Islet of Langerhans (tissue), 1 donor: Measurements from ENCODE around the gene CS.
"Not testable (repeated sequence)": the region's sequence is repeated elsewhere in the genome, so short reads cannot be mapped to it uniquely, and the experiment has no call there.

Experiments used
- FAIRE-seq: peaks from one replicate; lab custom pipeline; 2011; peaks lifted over from hg19 to GRCh38; lab: Jason Lieb, UNC

The CS gene

DNA sequence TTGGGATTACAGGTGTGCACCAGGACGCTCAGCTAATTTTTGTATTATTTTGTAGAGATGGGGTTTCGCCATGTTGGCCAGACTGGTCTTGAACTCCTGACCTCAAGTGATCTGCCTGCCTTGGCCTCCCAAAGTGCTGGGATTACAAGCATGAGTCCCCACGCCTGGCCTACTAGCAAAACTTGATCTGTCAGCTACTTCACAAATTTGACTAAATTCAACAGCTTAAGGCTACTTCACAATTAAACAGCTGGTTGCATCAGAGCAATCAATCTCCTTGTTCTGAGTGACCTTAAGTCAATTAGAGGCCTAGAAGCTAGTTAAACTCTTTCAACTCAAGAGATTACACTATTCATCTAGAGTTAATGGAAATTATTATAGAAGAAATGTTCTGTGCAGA is 21.2 kb downstream of the CS start:
- no peak for FAIRE-seq

DNA sequence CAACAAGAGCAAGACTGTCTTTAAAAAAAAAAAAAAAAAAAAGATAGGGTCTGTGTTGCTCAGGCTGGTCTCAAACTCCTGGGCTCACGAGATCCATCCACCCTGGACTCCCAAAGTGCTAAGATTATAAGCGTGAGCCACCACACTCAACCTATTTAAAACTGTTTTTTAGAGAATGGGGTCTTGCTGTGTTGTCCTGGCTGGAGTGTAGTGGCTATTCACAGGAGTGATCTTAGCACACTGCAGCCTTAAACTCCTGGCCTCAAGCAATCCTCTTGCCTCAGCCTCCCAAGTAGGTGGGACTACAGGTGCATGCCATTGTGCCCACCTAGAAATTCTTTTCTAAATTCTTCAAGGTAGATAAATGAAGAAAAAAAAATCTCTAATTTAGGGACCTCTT is 25.8 kb downstream of the CS start:
- FAIRE-seq, result no peak

DNA sequence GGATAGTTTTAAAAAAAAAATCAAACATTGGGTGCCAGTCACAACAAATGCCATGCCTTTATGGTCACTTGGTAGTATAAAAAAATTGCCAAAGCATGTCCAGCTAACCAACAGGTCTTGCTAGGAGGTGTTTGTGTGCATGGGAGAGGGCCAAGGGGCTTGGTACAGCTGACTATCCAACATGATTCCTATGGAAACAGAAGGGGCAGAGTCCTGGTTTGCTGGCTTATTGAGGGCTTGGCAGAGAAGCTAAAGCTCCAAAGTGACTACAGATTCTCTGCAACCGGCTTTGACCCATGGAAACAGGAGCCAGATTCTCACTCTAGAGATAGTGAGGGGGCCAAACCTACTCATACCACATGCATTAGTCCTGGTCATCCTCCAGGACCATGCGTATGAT is 27.7 kb downstream of the CS start:
- FAIRE-seq, result not testable (repeated sequence)

DNA sequence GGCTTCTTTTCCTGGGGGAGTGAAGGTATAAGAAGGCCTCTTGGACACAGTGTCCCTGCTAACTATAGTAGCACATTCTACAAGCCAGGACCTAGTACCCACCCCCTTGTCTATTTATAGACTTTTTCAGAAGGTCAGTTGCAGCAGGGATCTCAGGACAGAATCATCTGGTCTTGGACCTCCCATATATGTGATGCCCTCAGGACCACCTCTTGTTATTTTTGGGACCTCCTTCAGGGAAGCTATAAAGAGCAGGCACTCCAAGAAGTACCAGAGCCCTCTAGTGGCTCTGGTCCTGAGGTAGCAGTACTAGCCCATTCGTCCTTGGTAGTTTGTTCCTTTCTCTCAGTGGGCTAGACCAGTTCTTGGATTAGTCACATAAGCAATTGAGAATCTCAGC is 29.1 kb downstream of the CS start:
- FAIRE-seq, result no peak

DNA sequence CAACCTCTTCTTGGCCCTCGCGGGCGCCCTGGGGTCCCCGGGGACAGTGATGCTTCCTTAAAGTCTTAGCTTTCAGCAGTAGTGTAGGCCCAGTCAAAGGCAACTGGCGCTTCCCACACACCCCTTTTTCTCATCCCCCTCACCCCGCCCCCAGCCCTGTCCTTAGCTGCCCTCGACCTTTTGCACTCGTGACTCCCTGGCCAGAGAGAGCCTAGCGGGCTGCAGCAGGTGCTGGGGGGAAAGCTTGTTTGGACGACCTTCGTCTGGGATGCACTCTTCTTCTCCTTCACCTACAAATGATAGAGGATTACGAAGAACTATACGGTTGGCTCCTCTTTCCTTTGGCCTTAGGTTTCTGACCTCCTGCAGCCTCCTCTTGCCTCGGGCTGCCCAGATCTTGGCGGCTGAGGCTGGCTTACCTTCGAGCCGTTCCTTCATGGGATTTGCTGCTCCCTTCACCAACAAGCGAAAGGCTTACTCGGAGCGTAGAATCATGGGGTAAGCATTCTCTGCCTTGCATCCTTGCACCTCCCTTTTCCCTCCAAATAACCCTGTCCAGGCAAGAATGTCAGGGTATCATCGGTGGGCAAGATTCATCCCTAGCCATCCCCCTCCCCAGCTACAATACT is 32.6 kb downstream of the CS start:
- no peak for FAIRE-seq

DNA sequence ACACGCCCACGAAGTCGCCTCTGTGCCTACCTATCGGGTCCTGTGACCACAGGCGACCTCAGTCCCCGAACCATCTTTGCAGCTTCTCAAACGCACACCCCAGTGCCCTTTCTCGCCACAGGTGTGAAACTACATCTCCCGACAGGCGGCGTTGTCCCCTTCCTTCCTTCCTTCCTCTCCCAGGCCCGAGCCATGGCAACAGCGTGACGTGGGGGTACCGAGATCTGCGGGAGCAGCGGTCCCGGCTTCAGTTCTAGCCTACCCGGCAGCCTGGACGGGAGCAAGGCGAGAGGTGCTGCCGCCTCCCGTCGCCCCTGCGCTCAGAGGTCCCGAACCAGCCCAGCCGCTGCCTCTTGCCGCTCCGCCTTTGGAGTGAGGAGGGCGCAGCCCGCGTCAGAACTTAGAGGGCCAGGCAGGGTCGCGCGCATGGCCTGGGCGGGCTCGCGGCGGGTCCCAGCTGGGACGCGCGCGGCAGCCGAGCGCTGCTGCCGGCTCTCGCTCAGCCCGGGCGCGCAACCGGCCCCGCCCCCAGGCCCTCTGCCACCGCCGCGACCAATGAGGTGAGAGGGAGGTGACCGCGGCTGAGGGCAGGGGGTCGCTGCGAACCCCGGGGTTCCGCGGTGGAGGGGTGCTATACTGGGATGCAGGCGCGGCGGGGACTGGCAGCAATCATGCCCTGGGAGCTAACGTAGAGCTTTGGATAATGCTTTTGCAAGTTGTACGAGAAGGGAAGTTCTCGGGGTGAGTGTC is 33.3 kb downstream of the CS start, which contains the start of gene COQ10A:
COQ10A (plus strand) TSS at position 250 of the 750 bp plus-strand sequence; CDS start at position 427, 177 bp downstream.
- FAIRE-seq, result no peak

DNA sequence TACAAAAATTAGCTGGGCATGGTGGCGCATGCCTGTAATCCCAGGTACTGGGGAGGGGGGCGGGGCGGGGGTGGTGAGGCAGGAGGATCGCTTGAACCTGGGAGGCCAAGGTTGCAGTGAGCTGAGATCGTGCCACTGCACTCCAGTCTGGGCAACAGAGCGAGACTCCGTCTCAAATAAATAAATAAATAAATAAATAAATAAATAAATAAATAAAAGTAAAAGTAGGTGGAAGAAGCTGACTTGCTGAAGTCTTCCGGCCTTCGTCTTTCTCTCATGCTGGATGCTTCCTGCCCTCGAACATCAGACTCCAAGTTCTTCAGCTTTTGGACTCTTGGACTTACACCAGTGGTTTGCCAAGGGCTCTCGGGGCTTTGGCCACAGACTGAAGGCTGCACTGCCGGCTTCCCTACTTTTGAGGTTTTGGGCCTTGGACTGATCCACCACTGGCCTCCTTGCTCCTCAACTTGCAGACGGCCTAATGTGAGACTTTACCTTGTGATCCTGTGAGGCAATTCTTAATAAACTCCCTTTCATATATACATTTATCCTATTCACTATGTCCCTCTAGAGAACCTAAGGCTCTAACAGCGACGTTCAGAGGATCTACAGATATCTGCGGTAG is 34.0 kb downstream of the CS start:
- FAIRE-seq, result not testable (repeated sequence)

DNA sequence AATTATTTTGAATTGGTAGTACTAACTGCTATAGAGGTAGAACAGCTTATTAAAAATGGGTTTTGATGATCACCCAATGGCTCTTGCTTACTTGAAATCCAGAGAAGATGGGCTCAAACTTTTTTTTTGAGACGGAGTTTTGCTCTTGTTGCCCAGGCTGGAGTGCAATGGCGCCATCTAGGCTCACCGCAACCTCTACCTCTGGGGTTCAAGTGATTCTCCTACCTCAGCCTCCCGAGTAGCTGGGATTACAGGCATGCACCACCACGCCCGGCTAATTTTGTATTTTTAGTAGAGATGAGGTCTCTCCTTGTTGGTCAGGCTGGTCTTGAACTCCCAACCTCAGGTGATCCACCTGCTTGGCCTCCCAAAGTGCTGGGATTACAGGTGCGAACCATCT is 37.2 kb downstream of the CS start:
- FAIRE-seq, result not testable (repeated sequence)

DNA sequence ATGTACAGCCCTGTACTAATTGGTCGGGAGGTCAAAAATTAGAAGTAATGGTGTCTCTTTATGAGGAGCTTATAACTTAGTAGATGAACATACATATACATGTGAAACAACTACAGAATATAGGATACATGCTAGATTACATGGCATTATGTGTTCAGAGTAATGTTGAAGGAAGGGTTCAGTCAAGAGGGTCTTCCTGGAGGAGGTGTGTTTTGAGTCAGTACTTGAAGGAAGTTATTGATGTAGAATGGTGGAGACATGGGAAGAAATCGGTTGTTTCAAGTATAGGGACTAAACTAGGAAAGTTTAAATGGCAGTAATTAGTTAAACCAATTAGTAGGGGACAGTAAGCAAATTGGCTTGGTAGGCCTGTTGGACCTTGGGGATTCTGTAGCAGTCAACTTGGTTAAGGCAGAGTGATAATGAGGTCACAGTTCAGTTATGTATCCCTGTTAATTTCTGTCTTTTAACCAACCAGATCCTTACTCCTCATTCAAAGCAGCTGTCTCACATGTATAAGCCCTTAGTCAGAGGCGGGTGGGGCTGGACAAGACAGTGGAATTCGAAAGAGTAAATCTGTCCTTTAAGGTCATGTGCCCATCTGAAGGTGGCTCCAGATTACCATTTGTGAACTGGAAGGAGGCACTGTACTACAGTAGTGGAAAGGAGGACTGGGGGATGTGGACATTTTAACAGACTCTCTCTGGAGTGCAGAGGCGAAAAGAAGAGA is 38.5 kb downstream of the CS start:
- FAIRE-seq, result no peak

DNA sequence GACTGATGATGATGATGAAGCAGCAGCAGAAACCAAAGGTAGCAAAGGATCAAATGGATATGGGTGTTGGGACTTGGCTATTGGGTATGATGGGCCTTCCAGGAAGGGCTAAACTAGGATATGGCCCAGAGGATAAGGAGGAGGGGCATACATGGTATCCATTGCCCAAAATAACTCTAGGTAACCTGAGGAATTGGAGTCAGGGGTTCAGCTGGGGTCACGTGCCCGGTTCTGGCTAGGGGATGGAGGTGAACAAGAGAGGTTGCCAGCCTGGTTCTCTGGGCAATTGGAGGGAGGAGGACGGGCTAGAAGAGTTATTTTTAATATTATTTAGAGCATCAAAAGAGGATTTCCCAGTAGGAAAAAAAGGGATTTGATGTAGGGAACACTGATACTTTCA is 39.2 kb downstream of the CS start:
- FAIRE-seq, result no peak

DNA sequence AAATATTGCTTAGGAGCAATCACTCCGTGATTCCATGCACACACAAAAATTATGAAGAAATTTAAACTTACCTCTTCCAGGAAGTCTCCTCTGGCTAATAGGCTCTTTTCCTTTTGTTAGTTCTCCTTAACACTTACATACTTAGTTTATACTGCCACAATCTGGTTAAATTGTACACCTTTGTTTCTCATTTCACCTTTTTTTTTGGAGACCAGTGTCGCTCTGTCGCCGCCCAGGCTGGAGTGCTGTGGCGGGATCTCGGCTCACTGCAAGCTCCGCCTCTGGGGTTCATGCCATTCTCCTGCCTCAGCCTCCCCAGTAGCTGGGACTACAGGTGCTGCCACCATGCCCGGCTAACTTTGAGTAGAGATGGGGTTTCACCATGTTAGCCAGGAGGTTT is 39.8 kb downstream of the CS start:
- no peak for FAIRE-seq

DNA sequence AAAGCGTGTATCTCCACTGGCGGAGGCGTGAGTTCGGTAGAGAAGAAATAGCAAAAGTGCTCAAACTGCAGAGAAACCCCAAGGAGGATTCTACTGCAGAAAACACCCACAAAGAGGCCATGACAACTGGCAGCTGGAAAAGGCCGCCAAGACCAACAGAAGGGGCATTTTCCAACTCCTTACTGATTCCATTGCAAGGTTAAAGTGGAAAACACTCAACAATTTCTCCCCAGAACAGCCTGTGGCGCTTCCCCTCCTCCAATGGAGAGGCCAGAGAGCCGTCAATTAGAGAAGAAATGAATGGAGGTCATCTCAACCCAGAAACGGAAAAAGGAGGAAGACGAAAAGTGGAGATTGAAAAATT is 41.3 kb downstream of the CS start:
- no peak for FAIRE-seq

DNA sequence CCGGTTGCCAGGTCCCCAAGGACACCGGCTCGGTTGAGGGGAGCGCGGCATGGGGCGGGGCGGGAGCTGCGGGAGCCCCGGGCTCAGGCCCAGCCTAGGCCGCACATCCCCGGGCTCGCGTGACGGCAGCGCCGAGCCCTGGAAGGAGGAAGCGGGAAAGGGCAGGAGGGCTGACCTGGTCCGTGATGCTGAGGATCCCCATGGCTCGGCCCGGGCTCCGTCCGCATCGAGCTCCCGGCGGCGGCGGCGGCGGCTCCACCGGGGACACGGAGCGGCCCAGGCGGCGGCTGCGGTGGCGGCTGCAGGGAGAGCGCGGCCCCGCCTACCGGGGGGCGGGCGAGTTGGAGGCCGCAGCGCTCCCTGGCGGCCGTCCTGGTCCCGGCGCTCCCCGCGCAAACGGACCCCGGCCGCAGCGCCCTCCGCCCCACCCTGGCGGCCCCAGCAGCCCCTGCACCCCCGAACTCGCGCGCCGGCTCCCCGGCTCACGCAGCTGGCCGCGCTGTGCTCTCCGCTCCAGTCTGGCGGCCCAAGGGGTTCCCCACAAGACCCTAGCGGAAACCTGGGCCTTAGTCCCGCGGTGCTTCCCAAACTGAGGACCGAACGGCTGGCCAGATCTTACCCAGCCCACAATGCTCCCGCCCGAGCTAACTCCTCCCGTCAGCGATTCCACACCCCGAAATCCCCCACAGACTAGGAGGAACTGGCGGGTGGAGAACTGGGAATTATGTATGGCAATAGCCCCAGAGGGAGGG is 41.9 kb downstream of the CS start, which contains the start of gene ANKRD52:
ANKRD52 (minus strand) TSS at position 317 of the 752 bp plus-strand sequence; CDS start at position 202, 115 bp downstream.
- FAIRE-seq, result no peak

DNA sequence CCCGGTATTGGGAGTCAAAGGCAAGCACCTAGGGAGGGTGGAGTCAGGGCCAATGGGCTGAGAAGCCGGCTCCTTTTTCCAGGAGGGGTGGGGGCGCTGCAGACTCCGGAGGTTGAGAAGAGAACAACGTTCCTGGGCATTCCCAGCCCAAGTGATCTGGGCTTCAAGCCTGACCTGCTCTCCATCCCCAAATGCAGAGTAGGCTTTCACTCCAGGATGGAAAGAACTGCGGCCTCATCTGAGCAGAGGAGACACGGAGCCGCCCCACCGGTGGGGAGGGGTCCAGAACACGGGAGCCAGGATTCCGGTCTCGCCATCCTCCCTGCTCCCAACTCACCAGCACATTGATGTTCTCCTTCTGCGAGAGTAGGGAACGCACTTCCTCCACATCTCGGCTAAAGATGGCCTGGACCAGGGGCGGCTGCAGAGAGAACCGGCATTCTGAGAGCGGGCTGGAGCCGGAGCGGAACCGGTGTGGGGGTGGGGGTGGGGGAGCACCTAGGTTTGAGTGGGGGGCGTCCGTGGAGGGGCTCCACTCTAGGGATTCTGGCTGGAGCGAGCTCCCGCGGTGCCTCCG is 42.6 kb downstream of the CS start:
- no peak for FAIRE-seq

DNA sequence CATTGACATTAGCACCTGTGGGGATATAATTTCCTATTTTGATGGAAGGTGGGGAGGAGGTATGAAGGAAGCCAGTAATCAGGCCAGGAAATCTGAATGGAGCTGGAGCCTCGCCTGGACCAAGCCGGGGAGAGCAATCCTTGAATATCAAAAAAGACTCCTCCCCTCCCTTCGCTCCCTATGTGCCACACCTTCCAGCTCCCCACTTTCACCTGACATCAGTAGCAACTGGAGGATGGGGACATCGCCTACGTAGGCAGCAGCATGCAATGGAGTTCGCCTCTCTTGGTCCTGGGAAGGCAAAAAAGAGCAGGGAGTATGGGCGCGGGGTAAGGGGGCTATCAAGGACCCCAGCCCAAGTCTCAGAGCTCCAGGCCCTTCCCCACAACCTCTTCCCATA is 43.1 kb downstream of the CS start:
- no peak for FAIRE-seq

DNA sequence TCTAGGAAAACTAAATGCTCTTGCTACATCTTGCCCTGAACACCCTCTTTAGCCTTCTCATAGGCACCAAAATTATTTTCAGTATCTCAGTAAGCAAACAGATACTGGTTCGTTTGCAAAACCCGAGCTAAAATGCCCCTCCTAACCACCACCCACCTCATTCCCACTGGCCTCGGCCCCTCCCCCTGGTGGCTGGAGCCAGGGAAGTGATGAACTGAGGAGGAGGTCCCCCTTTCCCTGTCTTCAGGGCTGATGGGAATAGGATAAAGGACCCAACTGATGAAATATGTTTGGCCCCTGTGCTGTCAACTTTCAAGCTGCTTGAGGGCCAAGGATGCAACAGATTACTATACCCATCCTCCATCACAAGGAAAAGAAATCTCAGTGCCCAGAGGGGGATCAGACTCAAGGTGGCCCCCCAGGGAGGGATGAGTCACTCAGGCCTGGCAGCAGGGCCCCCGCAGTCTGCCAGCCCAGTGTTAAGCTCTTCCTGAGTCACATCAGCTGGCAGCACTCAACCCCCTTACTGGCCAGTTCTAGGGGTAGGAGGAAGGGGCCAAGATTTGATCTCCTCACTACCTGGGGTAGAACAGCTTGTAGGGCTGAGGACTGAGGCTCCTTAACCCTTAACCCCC is 43.7 kb downstream of the CS start:
- no peak for FAIRE-seq

DNA sequence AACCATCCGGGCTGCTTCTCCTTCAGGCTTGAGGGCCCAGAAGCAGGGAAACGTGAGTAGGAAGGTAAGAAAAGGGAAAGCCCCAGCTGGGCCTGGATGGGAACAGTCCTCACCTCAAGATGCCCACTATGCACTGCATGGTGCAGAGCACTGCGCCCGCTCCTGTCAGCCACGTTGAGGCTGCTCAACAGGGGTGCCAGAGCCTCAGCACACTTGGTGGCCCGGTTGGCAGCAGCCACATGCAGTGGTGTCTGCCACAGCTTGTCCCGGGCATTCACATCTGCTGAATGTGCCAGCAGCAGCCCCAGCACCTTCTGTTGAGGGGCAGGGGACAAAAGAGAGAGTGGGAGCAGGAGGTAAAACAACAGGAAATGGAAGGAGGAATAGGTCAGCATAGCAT is 44.5 kb downstream of the CS start:
- FAIRE-seq, result no peak

DNA sequence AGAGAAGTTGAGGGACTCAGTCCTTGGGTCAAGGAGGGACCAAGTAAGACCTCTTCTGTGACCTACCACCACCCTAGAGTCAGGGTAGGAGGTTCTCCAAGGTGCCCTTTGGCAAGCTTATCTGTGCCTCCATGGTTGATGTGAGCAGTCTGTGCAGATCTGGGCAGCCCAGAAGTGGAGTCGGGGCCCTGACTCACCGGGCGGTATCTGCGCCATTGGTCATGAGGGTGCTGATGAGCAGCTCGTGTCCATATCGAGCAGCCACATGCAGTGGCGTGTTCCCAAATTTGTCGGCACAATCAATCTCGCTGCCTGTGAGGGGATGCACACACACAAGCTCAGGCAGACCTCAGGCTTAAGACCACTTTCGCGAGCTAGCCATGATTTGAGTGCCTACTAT is 47.0 kb downstream of the CS start:
- FAIRE-seq, result no peak

DNA sequence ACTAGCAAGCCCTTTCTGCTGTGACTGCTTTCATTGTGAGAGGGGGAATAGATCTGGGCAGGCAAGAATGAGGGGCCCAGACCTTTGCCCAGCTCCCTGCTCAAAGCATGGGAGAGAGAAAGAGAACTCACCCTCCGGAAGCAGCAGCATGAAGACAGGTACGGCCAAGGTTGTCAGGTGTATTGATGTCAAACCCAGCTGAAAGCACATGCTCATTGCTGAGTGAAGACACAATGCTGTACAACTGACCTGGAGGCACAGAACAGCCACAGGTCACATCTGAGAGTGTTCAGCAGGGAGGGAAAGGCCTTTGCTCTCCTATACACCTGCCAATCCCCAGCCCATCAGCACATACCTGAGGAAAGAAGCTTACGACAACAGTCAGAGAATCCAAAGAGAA is 47.5 kb downstream of the CS start:
- no peak for FAIRE-seq

DNA sequence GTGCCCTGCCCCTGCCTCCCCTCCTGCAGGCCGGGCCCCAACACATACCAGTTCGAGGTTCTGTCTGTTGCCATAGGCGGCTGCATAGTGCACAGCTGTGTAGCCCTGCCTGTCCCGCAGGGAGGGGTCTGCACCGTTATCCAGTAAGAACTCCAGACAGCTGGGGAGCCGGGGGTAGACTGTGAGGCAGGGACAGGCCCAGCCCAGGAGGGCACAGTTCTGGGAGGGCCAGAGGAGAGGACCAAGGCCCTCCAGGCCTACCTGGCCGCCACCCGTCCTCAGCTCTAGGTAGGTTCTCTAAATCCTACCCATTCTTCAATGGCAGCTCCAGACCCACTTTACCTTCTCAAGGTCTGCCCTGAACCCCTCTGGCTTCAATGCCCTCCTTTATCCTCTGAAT is 51.4 kb downstream of the CS start:
- FAIRE-seq, result no peak

DNA sequence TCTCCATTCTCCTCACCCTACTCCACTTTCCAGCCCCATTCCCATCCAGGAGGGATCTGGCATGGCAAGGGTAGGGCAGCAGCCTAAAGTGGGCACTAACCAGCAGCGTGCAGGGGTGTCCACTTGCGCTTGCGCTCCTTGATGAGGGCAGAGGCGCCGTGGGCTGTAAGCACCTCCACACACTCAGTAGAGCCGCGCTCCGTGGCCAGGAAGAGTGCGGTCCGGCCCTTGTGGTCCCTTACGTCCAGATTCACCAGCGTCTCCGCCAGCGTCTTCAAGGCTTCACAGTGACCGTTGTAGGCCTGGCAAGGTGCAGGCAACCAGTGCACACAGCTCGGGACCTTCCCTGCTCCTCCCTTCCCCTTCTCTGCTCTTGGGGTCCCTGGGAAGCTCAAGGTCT is 52.2 kb downstream of the CS start:
- no peak for FAIRE-seq
